Kidney glomerular epithelial cell (primary cell): ENCODE data around the gene GPR27.

Source experiments
- DNase-seq: peaks from one replicate; lab custom pipeline; 2025; lab: John Stamatoyannopoulos, UW

The GPR27 gene

DNA sequence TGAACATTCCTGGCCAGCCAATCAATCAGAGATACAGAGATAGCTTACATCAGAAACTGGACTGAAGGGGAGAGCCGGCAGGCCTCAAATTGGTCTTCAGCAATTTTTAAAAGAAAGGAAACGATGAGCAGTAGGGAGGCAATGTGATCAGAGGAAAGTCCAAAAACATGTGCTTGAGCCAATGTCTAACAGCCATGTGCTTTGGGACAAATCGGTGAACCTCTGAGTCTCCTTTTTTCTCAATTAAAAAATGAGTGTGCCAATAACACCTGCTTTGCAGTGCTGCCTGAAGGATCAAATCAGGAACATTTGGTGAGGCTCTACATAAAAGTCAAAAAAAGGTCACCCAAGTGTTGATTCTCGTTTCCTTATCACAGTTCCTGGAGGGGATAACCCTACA is 21.0 kb upstream of the GPR27 start:
- no peak for DNase-seq

DNA sequence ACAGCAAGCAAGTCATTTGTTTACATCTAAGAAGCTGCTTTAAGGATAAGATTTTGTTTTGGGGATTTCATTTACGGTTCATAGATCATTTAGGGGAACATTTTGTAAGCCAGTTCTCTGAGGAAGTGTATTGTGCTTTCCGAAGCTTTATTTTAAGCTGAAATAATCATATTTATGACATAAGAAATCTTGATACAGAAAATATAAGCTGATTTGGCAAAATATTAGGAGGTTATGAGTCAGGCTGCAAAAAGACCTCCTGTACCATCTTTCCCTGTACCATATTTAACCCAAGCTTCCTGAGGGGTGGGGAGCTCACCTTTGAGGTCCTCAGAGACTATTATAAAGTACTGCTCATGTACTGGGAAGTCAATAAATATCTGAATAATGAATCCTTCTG is 20.3 kb upstream of the GPR27 start:
- DNase-seq = no peak

- no peak for DNase-seq
These were observed 18.8 kb upstream of the GPR27 start for GRCh38 chr3:71734881-71735280.

GRCh38 chr3:71742621-71743020 is 11.0 kb upstream of the GPR27 start:
- DNase-seq = no peak

DNA sequence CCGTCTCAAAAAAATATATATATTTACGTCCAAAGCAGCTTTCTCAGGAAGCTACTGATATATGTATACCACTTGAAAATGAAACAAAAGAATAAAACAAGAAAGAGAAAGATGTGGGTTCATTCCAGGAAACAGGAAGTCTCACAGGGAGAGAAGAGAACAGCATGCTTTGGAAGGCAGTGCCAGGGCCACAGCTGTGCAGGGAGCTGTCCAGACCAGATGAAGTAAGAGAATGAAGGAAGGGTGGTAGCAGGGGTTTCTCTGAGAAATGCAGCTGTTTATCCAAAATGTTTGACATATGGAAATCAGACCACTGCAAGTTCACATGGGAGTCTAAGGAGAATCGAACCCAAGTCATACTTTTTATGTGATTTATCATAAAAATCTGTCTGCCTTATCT is 8.9 kb upstream of the GPR27 start:
- DNase-seq = no peak

GRCh38 chr3:71751602-71752001 is 2.1 kb upstream of the GPR27 start:
- no peak for DNase-seq

DNA sequence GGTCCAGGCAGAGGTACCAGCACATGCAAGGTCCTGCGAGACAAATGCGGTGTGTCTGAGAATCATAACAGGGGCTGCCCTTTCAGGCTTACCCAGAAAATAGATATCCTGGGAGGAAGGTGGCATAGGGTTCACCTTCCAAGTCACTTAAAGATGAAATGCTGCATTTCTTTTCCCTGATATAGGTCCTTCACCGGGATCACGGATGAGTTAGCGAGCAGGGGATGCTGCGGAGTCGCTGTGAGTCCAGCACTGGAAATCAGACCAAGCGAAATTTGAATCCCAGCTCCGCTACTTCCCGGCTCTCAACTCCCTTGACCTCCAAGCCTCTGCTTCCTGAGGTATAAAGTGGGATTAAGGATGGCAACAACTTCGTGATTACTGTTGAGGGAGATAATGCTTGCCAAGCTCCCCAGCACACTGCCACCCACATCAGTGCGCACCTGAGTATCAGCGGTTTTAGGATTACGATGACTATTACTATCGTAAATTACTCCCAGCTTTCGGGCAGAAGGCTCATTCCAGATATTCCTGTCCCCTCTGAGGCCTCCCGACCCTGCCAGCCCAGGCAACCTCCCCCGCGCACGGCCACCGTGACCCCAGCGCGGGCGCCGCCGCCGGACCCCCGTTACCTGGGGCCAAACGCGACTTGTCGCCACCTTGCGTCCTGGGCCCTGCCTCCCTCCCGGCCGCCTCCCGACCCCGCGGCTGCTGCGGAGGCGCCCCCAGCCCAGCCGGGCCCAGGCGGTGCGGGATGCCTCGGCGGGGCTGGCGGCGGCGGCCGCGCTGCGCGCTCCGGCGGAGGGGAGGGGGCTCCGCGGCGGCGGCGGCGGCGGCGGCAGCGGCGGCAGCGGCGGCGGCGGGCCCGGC is 589 bp upstream of the GPR27 start:
- DNase-seq = no peak

DNA sequence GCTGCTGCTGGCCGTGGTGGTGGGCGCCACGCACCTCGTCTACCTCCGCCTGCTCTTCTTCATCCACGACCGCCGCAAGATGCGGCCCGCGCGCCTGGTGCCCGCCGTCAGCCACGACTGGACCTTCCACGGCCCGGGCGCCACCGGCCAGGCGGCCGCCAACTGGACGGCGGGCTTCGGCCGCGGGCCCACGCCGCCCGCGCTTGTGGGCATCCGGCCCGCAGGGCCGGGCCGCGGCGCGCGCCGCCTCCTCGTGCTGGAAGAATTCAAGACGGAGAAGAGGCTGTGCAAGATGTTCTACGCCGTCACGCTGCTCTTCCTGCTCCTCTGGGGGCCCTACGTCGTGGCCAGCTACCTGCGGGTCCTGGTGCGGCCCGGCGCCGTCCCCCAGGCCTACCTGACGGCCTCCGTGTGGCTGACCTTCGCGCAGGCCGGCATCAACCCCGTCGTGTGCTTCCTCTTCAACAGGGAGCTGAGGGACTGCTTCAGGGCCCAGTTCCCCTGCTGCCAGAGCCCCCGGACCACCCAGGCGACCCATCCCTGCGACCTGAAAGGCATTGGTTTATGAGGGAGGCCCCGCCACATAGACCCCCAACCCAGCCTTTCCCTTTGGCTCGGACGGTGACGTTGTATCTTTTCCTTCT is 1.1 kb downstream of the GPR27 start:
- no peak for DNase-seq

- no peak for DNase-seq
These were observed 4.4 kb downstream of the GPR27 start for GRCh38 chr3:71758091-71758490.

- no peak for DNase-seq
These were observed 5.7 kb downstream of the GPR27 start for GRCh38 chr3:71759401-71759800.

GRCh38 chr3:71760140-71760539 is 6.5 kb downstream of the GPR27 start:
- no peak for DNase-seq

- no peak for DNase-seq
These were observed 9.8 kb downstream of the GPR27 start for GRCh38 chr3:71763426-71763825.

DNA sequence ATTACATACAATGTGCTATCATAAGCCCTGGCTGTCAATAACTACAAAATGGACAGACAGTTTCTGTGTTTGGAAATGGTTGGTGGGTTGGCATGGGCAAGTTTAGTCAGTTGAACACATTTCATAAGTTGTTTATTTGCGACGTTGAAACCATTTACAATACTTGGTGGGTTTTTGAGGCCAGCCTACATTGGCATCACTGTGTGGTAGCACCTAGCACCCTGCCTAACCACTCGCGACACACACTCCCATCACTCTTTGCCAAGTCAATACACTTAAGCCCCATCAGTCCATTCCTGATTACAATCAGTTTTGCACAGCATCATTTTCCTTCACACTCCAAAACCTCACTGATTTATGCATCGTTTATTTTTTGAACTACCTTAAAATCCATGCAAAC is 17.5 kb downstream of the GPR27 start:
- DNase-seq = no peak

GRCh38 chr3:71771884-71772283 is 18.2 kb downstream of the GPR27 start:
- no peak for DNase-seq

- DNase-seq = no peak
These were observed 22.9 kb downstream of the GPR27 start for GRCh38 chr3:71776538-71776937.

DNA sequence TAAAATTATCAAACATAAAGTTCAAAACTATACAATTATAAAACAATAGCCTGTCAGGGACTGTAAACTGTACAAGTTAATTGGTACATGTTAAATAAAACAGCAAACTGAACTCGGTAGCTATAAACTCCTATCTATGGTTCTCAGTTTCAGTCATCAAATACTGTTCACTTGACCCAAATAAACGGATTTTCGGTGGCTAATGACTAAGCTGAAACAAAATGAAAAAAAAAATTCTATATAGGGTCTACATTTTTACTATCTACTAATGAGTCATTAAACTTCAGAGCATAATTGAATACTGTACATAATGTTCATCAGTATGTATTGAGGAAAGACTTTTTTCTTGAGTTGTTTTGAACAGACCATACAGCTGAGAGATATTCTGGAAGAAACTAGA is 24.7 kb downstream of the GPR27 start:
- DNase-seq = no peak

DNA sequence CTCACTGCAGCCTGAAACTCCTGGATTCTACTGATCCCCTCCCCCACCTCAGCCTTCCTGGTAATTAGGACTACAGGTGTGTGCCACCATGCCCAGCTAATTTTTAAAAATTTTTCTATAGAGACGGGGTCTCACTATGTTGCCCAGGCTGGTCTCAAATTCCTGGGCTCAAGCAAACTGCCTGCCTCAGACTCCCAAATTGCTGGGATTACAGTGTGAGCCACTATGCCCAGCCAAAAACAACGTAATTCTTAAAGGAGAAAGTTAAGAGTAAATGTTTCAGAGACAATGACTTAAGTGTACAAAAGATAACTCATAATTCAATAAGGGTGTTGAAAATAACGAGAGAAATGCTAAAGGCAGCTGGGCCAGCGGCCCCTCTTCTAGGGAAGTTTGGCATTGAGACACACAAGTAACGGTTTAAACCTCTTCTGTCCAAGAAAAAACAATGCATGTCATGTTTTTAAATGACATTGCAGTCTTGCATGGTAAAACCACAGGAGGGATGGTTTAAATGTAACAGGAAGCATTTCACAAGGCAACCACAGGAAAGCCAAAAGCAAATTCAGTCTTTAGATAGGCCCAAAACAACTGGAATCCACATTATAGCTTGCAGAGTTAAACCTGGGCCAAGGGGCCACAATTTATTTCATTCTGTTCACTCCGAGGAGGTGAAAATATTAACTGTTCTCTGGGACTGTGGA is 26.2 kb downstream of the GPR27 start:
- no peak for DNase-seq

DNA sequence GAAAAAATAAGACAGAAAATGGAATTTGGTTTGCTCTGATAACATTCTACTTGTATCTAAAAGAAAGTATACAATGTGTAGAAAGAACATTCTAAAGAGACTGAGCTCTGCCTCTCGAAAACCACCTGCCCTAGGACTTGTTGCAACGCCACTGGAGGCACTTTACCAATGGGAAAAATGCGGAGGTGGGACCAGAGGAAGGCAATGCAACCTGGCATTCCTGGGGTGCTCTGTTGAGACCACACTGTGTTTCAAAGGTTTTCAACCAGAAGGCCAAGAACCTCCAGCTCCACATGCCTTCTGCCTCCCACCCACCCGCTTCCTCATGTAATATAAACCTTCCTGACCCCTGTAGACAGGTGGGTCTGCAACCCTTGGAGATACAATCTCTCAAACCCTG is 26.8 kb downstream of the GPR27 start:
- DNase-seq = no peak

DNA sequence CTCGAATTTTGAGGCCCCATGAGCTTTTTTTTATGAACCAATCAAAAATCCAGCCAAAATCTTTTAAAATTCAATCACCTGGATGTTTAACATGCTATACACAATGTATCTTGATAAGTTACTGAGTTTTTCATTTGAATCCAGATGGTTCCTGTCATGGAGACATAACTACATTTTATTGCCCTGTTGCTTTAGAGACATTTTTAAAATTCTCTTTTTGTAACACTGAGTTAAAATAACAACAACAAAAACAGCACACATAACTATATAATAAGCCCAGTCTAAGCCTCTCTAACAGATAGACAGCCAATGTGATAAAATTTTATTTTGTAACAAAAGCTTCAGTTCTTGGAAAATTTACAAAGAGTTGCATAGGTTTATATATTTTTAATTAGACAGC is 29.5 kb downstream of the GPR27 start:
- no peak for DNase-seq

DNA sequence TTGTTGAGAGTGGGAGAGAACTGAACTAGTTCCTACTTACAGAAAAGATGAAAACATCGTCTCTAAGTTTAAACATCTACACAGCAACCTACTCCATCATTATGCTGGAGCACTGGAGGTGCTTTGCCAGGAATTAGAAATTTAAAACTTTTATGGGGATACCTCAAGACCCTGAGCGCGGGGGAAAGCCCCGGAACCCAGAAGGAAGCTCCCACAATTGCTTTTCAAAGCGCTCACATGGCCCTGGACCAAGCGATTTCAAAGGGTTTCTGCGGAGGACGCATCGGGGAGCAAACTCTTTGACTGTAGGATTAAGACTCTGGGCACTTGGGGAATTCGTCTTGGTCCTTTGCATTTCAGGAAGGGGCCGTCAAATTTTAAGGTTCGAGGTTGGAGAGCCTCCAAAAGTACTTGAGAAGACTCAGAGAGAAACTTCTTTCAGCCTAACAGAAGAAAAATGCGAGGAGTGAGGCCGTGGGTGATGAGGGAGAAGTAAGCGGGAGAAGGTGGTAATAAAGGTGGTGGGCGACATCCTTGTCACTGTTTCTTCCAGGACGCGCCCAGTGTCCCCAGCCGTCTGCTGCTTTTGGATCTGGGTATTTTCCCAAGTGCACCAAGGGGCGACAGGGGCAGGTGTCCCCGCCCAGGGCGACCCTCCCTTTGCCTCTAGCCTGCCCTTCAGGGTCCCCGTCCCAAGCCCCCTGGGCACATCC is 30.7 kb downstream of the GPR27 start:
- DNase-seq = no peak

- DNase-seq = no peak
These were observed 31.4 kb downstream of the GPR27 start, which contains the start of gene PROK2 for GRCh38 chr3:71784914-71785531. Gene PROK2 (minus strand): TSS chr3:71785148. CDS start chr3:71785052, 96 bp downstream.
